ENCODE data around the gene ANKRD31.

DNA sequence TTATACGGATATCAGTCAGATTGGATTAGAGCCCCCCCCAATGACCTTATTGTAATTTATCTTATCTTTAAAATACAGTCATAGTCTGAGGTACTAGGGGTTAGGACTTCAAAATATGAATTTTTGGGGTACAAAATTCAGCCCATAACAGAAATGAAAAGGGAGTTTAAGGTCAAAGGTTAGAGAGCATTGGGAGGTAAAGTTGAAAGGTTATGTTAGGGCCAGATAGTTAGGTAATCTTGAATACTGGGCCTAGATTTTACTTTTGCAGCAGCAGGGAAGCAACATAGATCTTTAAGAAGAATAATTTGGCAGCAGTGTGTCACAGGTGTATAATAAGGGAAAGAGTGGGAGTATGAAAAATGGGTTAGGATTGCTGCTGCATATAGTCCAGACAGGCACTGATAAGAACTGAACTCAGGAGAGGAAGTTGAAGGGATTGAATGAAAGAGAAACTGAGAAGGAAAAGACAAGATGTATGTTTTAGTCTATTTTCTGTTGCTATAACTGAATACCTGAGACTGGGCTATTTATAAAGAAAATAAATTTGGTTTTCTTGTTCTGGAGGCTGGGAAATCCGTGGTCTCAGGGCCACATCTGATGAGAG is 173.7 kb downstream of the ANKRD31 start:
- TF ChIP-seq, protein P1, sequence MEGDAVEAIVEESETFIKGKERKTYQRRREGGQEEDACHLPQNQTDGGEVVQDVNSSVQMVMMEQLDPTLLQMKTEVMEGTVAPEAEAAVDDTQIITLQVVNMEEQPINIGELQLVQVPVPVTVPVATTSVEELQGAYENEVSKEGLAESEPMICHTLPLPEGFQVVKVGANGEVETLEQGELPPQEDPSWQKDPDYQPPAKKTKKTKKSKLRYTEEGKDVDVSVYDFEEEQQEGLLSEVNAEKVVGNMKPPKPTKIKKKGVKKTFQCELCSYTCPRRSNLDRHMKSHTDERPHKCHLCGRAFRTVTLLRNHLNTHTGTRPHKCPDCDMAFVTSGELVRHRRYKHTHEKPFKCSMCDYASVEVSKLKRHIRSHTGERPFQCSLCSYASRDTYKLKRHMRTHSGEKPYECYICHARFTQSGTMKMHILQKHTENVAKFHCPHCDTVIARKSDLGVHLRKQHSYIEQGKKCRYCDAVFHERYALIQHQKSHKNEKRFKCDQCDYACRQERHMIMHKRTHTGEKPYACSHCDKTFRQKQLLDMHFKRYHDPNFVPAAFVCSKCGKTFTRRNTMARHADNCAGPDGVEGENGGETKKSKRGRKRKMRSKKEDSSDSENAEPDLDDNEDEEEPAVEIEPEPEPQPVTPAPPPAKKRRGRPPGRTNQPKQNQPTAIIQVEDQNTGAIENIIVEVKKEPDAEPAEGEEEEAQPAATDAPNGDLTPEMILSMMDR (conservative IDR thresholded peaks at IDR 0.05; ENCODE audit: low read length) = no peak
- no peak for TF ChIP-seq EZH2phosphoT487 (IDR thresholded peaks at IDR 0.05; ENCODE audit: borderline replicate concordance, low read depth, low read length)
